Cardiac septum (tissue), 1 donor: ENCODE data around the gene BLOC1S6. TPM values are rescaled to one million over a fixed set of nuclear protein-coding genes. Genes with fewer than 3 reads are reported as not detected.

Source experiments
- DNase-seq: peaks from one replicate; pipeline ENCODE4 v3.0.0-alpha.2; 2020; ENCODE audit warnings: low spot score
- intact Hi-C: fragments of 100-400 bp; cut with DNase I; formaldehyde crosslinking; loops from one replicate; pipeline ENCODE4 v1.14.0; 2022
- total RNA-seq: library from RNA; stranded (reverse); fragmentation: NEBNext Ultra II Directional; extraction: Animal tissue kit (Norgen Biotek cat#: 25700); gene quantifications from one replicate; pipeline ENCODE4 v1.2.1, GENCODE V29; 2021
- donor health status: DM: no; HTN: no; CAD: no.

Gene BLOC1S6
- total RNA-seq, 1 donor from 2014 or later = 29.1 TPM

GRCh38 chr15:45657764-45658545, 70.8 kb downstream of the BLOC1S6 start:
- intact Hi-C loops = no loop called here

More at GRCh38 chr15:45657764-45658545, 70.8 kb downstream of the BLOC1S6 start:
- DNase-seq = no peak

Other genes with a start within 250 kb of the BLOC1S6 start
- 40.0 TPM for gene GATM, start 208.8 kb upstream of the BLOC1S6 start, total RNA-seq
- 3.3 TPM for gene SLC30A4, start 64.6 kb upstream of the BLOC1S6 start, total RNA-seq
- 12.3 TPM for gene SQOR, start 47.6 kb downstream of the BLOC1S6 start, total RNA-seq